Liver (tissue), 3 donors: ENCODE measurements around the gene VGLL2.

Experiments used
- ATF3 ChIP-seq: IDR thresholded peaks from 2 replicates; pipeline ENCODE4 v1.6.1; 2016; ENCODE audit warnings: antibody characterized with exemption
- EGR1 ChIP-seq, 2 donors: IDR thresholded peaks; 2 replicates each; pipeline ENCODE4 v1.6.1; 2016 to 2018; ENCODE audit warnings: antibody characterized with exemption in 2 of 2, low read depth in 2 of 2
- GABPA ChIP-seq, 2 donors: IDR thresholded peaks in 1 of 2; conservative IDR thresholded peaks in 1 of 2; 2 replicates each; pipeline ENCODE4 v1.6.1; 2016; ENCODE audit warnings: antibody characterized with exemption in 2 of 2, mild to moderate bottlenecking in 1 of 2, moderate library complexity in 1 of 2
- HNF4A ChIP-seq, 2 donors: conservative IDR thresholded peaks; 2 replicates each; pipeline ENCODE4 v1.6.1; 2016; ENCODE audit warnings: antibody characterized with exemption in 2 of 2, mild to moderate bottlenecking in 2 of 2
- RAD21 ChIP-seq, 2 donors: IDR thresholded peaks; 2 replicates each; pipeline ENCODE4 v1.6.1; 2016; ENCODE audit warnings: antibody characterized with exemption in 2 of 2, mild to moderate bottlenecking in 2 of 2
- SP1 ChIP-seq: IDR thresholded peaks from 2 replicates; pipeline ENCODE4 v1.6.1; 2018; ENCODE audit warnings: antibody characterized with exemption, mild to moderate bottlenecking
- TAF1 ChIP-seq: conservative IDR thresholded peaks from 2 replicates; pipeline ENCODE4 v1.6.1; 2016; ENCODE audit warnings: antibody characterized with exemption, mild to moderate bottlenecking
- YY1 ChIP-seq: IDR thresholded peaks from 2 replicates; pipeline ENCODE4 v1.6.1; 2016; ENCODE audit warnings: antibody characterized with exemption, mild to moderate bottlenecking
- TF ChIP-seq, protein P1 (sequence below): fragments of 150-350 bp; IDR thresholded peaks from 2 replicates; pipeline ENCODE4 v1.5.1; 2017; ENCODE audit warnings: improper control_type of control experiment, low read depth, low read length; ENCODE audit not compliant: missing input control
- TF ChIP-seq, protein P2 (sequence below): IDR thresholded peaks from 2 replicates; pipeline ENCODE4 v1.6.1; 2016; ENCODE audit warnings: antibody characterized with exemption, mild to moderate bottlenecking
- TF ChIP-seq, protein P3 (sequence below): IDR thresholded peaks from 2 replicates; pipeline ENCODE4 v1.6.1; 2016; ENCODE audit warnings: antibody characterized with exemption
- donor health status: healthy.
- donor health status: healthy.

- no peak for TF ChIP-seq ATF3
- TF ChIP-seq, protein P1, sequence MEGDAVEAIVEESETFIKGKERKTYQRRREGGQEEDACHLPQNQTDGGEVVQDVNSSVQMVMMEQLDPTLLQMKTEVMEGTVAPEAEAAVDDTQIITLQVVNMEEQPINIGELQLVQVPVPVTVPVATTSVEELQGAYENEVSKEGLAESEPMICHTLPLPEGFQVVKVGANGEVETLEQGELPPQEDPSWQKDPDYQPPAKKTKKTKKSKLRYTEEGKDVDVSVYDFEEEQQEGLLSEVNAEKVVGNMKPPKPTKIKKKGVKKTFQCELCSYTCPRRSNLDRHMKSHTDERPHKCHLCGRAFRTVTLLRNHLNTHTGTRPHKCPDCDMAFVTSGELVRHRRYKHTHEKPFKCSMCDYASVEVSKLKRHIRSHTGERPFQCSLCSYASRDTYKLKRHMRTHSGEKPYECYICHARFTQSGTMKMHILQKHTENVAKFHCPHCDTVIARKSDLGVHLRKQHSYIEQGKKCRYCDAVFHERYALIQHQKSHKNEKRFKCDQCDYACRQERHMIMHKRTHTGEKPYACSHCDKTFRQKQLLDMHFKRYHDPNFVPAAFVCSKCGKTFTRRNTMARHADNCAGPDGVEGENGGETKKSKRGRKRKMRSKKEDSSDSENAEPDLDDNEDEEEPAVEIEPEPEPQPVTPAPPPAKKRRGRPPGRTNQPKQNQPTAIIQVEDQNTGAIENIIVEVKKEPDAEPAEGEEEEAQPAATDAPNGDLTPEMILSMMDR, result peak; percentile 9
- TF ChIP-seq, protein P2, sequence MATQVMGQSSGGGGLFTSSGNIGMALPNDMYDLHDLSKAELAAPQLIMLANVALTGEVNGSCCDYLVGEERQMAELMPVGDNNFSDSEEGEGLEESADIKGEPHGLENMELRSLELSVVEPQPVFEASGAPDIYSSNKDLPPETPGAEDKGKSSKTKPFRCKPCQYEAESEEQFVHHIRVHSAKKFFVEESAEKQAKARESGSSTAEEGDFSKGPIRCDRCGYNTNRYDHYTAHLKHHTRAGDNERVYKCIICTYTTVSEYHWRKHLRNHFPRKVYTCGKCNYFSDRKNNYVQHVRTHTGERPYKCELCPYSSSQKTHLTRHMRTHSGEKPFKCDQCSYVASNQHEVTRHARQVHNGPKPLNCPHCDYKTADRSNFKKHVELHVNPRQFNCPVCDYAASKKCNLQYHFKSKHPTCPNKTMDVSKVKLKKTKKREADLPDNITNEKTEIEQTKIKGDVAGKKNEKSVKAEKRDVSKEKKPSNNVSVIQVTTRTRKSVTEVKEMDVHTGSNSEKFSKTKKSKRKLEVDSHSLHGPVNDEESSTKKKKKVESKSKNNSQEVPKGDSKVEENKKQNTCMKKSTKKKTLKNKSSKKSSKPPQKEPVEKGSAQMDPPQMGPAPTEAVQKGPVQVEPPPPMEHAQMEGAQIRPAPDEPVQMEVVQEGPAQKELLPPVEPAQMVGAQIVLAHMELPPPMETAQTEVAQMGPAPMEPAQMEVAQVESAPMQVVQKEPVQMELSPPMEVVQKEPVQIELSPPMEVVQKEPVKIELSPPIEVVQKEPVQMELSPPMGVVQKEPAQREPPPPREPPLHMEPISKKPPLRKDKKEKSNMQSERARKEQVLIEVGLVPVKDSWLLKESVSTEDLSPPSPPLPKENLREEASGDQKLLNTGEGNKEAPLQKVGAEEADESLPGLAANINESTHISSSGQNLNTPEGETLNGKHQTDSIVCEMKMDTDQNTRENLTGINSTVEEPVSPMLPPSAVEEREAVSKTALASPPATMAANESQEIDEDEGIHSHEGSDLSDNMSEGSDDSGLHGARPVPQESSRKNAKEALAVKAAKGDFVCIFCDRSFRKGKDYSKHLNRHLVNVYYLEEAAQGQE, result no peak
- TF ChIP-seq SP1, result no peak
- TF ChIP-seq YY1, result no peak
- no peak for TF ChIP-seq TAF1
- TF ChIP-seq HNF4A (conservative IDR thresholded peaks at IDR 0.05), result no peak
- peak; percentile 38 to 61 for TF ChIP-seq RAD21 (IDR thresholded peaks at IDR 0.05)
- no peak for TF ChIP-seq GABPA (IDR thresholded peaks at IDR 0.05 in 1 of 2, conservative IDR thresholded peaks at IDR 0.05 in 1 of 2)
- no peak for TF ChIP-seq EGR1 (IDR thresholded peaks at IDR 0.05; ENCODE audit: low read depth in 2 of 2)
- TF ChIP-seq, protein P3, sequence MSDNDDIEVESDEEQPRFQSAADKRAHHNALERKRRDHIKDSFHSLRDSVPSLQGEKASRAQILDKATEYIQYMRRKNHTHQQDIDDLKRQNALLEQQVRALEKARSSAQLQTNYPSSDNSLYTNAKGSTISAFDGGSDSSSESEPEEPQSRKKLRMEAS, result no peak
Observed at GRCh38 chr6:117317261-117317660, 51.9 kb downstream of the VGLL2 start.
